Kidney glomerular epithelial cell (primary cell): ENCODE measurements around the gene DNAI1.

ENCODE experiments used
- DNase-seq: peaks from one replicate; lab custom pipeline; 2025; lab: John Stamatoyannopoulos, UW

Gene DNAI1

DNA sequence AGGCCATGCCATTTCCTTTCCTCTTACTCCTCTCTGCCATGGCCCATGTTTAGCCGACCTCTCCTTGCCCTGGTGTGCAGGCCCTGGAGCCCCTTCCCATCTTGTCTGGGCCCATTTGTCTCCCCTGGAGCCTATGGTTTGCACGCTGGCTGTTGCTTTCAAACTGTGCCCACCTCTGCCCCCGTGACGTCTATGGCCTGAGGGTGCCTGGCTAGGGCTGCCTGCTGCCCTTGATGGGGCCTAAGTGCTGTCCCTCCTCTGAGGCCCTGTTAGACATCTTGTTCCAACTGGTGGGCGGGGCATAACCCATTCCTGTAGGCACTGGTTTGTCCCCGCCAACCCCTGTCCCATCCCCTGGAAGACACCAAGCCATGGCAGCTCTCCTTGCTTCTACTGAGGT lies 86.9 kb downstream of the DNAI1 start:
- DNase-seq: no peak

GRCh38 chr9:34546102-34546833 lies 87.7 kb downstream of the DNAI1 start:
- DNase-seq: no peak

DNA sequence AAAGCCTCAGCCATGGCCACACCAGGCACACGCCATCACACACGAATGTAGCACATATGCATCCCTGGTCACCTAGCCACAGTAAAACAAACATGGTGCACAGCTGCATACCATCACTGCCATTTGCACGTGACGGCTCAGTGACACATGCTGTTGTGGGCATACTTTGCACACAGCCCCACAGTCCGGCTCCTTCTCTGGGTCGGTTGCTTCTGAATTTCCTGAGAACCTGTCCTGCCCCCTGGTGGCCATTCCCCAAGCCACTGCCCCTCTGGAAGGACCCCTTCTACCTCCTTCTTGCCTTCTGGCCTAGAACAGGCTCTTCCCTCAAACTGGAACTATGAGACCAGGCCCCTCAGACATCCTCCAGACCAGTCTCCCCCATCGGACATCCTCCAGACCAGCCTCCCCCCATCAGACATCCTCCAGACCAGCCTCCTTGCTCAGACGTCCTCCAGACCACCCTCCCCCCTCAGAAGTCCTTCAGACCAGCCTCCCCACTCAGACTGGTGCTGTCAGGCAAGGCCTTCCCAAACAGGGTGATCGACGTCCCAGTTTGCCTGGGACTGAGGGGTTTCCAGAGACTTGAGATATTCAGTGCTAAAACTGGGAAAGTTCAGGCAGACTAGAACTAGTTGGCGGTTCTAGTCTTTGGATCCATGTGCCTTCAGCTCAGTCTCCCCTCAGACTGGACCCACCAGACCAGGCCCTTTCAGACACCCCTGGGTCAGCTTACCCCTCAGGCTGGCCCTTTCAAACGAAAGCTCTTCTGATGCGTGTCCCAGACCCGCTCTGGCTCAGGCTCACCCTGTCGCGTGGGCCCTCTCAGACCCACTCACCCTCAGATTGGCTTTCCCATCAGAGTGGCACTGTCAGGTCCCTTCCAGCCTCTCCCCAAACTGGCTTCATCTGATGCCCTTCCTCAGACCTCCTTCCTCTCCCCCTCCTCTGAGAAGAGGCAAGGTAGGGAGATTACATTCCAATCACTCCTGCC lies 88.5 kb downstream of the DNAI1 start:
- peak; percentile 19 for DNase-seq

DNA sequence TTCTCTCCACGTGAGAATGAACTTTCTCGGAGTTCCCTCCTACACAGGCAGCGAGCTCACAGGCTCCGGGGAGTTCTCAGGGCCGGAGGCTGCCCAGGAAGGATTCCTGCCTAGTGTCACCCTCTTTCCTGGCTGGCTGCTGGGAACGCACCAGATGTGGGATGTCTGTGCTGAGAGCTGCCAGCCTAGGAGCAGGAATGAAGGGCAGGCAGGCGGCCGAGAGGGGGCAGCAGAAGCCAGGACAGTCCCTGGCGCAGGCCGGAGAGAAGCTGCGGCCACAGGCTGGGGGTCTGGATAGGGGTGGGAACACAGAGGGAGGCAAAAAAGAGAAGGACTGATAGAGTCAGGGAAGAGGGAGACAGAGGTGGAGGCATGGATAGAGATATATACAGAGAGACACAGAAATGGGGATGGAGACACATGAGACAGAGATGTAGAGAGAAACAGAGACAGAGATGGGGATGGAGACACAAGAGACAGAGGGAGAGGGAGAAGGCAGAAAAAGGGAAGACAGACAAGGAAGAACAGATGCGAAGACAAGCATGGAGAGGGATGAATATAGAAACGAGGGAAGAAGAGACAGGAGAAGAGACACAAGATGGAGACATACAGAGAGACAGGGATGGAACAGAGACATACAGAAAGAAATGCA lies 89.5 kb downstream of the DNAI1 start:
- DNase-seq: peak; percentile 49

GRCh38 chr9:34549407-34549732 lies 90.8 kb downstream of the DNAI1 start:
- no peak for DNase-seq

DNA sequence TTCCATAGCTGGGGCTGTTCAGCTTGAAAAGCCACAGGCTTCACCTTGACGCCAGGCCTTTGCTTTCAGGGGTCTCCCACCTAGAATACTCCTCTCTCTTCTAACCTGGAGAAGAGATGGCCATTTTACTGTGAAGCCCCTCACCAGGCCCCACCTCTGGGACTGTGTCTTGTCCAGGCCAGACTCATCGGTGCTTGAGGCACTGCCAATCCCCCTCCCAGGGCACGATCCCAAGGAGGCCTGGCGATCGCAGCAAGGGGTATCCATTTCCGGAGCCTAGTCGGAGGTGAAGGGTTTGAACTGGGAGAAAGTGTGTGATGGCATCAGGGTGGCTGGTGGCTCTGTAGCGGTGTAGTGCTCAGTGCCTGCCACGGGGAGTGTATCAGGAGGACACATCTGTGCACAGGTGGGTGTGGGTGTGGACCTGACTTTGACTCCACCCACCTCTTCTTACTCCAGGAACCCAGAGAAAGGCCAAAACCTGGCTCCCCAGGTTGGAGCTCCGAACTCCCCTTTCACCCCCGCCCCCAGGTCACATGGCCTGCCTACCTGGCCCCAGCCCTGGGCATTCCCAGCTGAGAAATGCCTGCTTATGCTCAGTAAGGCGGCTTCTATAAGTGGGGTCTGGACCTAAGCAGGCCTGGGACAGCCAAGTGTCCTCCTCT lies 91.5 kb downstream of the DNAI1 start:
- no peak for DNase-seq

GRCh38 chr9:34550681-34551270 lies 92.2 kb downstream of the DNAI1 start:
- DNase-seq: no peak

DNA sequence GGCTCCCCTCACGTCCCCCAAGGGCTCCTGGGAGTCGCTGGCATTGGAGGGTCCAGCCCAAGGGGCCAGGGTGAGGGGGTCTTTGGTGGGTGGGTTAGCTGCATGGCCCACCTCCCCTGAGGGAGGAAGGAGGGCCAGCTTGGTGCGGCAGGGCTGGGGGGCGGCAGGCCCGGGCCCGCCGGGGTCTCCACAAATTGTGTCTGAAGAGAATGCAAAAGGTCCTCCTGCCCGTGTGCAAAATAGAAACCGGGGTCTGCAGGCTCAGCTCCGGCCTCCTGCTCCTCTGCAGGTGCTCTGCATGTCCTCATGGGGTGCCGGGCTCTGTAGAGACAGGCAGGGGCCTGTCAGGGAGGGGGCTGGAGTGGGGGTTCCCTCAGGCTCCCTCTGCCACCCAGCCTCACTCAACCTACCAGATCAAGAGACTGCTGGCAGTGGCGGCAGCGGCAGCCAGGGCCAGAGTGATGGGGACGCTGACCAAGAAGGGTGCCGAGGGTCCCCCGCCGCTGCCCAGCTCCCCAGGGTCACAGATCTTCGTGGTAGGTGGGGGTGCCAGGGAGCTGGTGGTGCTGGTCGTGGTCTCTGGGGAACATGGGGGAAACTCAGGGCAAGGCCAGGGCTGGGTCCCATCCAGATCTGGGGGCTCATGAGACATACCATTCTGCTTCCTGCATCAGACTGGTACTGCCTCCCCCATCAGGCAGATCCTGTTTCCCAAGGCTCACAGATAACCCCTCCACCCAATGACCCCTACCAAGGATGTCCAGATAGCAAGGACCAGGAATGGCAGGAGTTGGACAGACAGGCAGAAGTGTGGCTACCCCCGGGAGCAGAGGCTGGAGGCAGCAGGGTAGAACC lies 93.4 kb downstream of the DNAI1 start:
- no peak for DNase-seq

GRCh38 chr9:34552606-34552981 lies 94.0 kb downstream of the DNAI1 start:
- DNase-seq: no peak

DNA sequence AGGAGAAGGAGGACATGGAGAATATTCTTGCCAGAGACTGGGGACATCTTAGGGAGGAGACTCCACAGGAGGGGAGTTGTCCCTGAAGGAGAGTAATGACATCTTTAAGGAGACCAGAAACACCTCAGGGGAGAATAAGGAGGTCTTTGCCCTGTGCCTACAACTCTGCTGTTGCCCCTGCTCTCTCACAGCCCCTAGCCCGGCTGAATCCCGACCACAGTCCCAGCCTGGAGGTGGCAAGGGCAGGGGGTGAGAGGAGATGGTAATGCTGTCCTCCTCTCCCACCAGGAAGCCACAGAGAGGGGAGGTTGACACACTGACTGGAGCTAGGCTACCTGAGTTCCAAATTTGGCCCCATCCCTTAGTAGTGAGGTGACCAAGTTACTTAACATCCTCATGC lies 94.4 kb downstream of the DNAI1 start:
- DNase-seq: no peak

- DNase-seq: no peak
These were observed 95.0 kb downstream of the DNAI1 start for GRCh38 chr9:34553511-34554021.

- DNase-seq: no peak
These were observed 95.8 kb downstream of the DNAI1 start for GRCh38 chr9:34554211-34555001.

DNA sequence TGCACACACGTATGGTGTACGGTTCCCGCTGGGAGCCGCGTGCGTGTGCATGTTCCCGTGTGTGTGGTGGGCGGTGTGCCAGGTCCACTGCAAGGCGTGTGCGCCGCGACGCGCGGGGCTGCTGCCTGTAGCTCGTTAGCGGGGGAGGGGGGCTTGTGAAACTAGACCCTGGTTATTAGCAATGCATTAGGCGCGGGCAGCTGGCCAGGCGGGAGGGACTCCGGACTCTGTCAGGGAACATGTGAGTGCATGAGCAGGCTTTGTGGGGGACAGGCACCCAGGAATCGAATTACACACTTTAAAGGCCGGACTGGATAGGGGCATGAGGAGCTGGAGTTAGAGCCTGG lies 96.4 kb downstream of the DNAI1 start:
- no peak for DNase-seq

DNA sequence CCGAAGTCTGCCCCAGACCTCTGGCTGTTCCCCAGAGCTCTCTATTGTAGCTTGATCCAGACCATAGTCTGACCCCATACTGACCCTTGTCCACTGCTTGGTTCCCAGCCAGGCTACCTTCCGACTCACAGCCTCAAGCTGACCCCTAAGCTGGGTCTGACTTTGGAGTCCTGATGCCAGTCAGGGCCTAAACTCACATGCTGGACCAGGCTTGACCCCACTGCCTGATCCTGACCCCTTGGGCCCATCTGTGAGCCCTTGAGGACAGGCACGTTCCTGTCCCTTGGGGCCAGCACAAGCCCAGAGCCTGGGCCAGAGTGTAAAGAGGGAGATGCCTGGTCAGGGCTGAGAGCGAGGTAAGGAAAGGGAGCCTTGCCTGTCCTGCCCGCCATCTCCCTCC lies 96.9 kb downstream of the DNAI1 start:
- DNase-seq: no peak

GRCh38 chr9:34555936-34556525 lies 97.4 kb downstream of the DNAI1 start:
- no peak for DNase-seq

DNA sequence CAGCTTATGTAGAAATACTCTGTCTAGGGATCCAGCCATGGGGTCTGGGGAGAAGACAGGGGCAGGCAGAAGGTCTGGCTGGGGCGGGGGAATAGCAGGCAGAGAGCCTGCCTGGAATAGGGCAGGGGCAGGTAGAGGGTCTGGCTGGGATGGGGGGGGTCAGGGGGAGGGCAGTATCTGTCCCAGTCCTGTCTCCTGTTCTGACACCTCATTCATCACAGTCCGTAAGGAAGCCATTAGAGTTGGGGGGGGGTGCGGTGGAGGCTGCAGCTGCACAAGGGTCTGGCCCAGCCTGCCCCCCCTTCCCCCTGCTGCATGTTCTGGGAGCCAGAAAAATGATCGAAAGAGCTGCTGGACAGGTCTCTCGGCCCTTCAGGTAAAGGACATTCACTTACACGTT lies 98.3 kb downstream of the DNAI1 start:
- no peak for DNase-seq

DNA sequence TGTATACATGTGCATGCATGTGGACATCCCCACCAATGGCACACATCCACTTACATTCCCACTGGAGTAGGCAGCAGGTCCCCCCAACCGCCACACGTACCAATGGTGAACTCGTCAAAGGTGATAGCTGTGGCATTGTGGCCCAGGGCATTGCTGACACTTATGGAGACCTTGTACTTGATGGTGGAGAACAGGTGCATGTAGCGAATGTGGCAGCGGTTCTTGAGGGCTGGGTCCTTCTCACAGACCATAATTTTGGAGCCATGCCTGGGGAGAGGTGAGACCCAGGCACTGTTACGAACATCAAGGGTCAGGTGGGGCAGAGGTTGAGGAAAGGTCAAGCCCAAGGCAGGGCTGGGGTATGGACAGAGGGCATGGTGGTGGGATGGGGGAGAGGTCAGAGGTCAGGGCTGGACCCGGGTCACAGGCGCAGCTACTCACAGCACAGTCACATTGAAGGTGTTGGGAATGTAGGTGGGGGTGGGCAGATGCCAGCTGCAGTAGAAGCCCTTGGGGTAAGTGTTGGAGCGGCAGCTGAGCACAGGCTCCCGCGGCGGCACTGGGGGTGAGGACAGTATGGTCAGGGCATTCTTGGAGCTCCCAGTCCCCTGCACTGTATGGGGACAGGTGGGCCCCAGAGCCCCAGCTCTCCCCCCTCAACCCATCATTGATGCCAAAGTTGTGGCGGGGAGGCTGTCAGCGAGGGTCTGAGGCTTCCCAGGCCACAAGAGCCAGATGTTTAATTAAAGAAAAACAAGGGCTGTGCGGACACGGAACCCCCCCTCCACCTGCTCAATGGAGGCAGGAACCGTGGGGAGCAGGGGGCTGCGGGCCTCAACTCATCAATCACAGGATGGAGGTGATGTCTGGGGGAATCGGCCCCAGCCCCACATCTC lies 99.1 kb downstream of the DNAI1 start:
- DNase-seq: no peak

GRCh38 chr9:34558364-34558763 lies 99.8 kb downstream of the DNAI1 start:
- DNase-seq: no peak
